Activated naive CD8-positive, alpha-beta T cell (primary cell): ENCODE results near the gene DIPK1B.

Experiments
- H3K27ac Mint-ChIP-seq: one replicate; pipeline ENCODE4 v1.8.0; 2021; ENCODE audit warnings: mixed read lengths
- H3K27me3 Mint-ChIP-seq: one replicate; pipeline ENCODE4 v1.8.0; 2021; ENCODE audit warnings: mixed read lengths
- H3K36me3 Mint-ChIP-seq: one replicate; pipeline ENCODE4 v1.8.0; 2021; ENCODE audit warnings: mixed read lengths
- H3K4me1 Mint-ChIP-seq: one replicate; pipeline ENCODE4 v1.8.0; 2021; ENCODE audit warnings: low read depth, mixed read lengths
- H3K4me3 Mint-ChIP-seq: one replicate; pipeline ENCODE4 v1.8.0; 2021; ENCODE audit warnings: mild to moderate bottlenecking, mixed read lengths
- H3K9me3 Mint-ChIP-seq: one replicate; pipeline ENCODE4 v1.8.0; 2021; ENCODE audit warnings: low read depth, mixed read lengths

The DIPK1B gene

GRCh38 chr9:136773386-136774044, 61.1 kb downstream of the DIPK1B start:
- H3K4me3 Mint-ChIP-seq, result no peak overlapping the region
- H3K27me3 Mint-ChIP-seq, result no peaks in the 10 kb centered on the region
- H3K4me1 Mint-ChIP-seq, result peaks cover 4% of the 10 kb centered on the region
- no peaks in the 10 kb centered on the region for H3K9me3 Mint-ChIP-seq
- H3K36me3 Mint-ChIP-seq, result peaks cover 2% of the 10 kb centered on the region
- no peak overlapping the region for H3K27ac Mint-ChIP-seq
